HepG2 (cell line): ENCODE results near the gene P2RX7. TPM values are rescaled to one million over a fixed set of nuclear protein-coding genes. Genes with fewer than 3 reads are reported as not detected.

Source experiments
- ATAC-seq: fragments of 200-7000 bp; cut with Tn5 transposase; 3 replicates; pipeline ENCODE4 v1.9.1; 2020; ENCODE audit warnings: mild to moderate bottlenecking, moderate library complexity
- BruUV-seq: library from RNA; stranded (reverse); fragments of 400-500 nt; replicated peaks from 2 replicates; lab custom pipeline; 2021; lab: Mats Ljungman, UMichigan
- CTCF ChIA-PET: fragments of 300-600 bp; formaldehyde crosslinking; extraction: SDS; loops from one replicate; lab custom pipeline; 2021; ENCODE audit warnings: low total read pairs, inconsistent platforms, low intra/inter-chr PET ratio; lab: Yijun Ruan, JAX
- POLR2A ChIA-PET: fragments of 350-600 bp; sonication (Branson Sonifier 250); formaldehyde crosslinking; loops from one replicate; lab custom pipeline; 2020; ENCODE audit warnings: antibody characterized with exemption, inconsistent platforms; lab: Yijun Ruan, JAX
- DNase-seq: peaks from one replicate; pipeline ENCODE4 v3.0.0-alpha.2; 2015; ENCODE audit warnings: low spot score
- FAIRE-seq: peaks from 3 replicates; lab custom pipeline; 2011; peaks lifted over from hg19 to GRCh38; lab: Jason Lieb, UNC
- H2AFZ ChIP-seq: one replicate; pipeline ENCODE4 v1.6.1; 2011; ENCODE audit warnings: low read length, inconsistent platforms
- H3K27ac ChIP-seq: fragments of 300-600 bp; 3 replicates; pipeline ENCODE4 v1.8.0; 2011; ENCODE audit warnings: mixed run types, mild to moderate bottlenecking, mixed read lengths, low read length, inconsistent platforms; ENCODE audit not compliant: insufficient read depth; ENCODE audit errors: extremely low read length
- H3K27me3 ChIP-seq, 2 experiments: fragments of 200-600 bp in 1 of 2; 2 replicates in 1 of 2; 3 replicates in 1 of 2; pipeline versions ENCODE4 v1.6.0 to v1.8.0; 2011; ENCODE audit warnings: low read length in 2 of 2, mild to moderate bottlenecking in 2 of 2, moderate library complexity in 2 of 2, inconsistent platforms in 1 of 2; ENCODE audit not compliant: insufficient read depth in 2 of 2, control insufficient read depth in 1 of 2
- H3K36me3 ChIP-seq, 2 experiments: fragments of 200-600 bp in 1 of 2; replicated peaks in 1 of 2; 2 replicates in 1 of 2; 3 replicates in 1 of 2; pipeline versions ENCODE4 v1.5.1 to v1.8.0; 2011; ENCODE audit warnings: low read length in 2 of 2, inconsistent platforms in 1 of 2; ENCODE audit not compliant: insufficient read depth in 2 of 2, control insufficient read depth in 1 of 2
- H3K4me1 ChIP-seq: 2 replicates; pipeline ENCODE4 v1.5.1; 2012; ENCODE audit warnings: low read length, inconsistent platforms; ENCODE audit not compliant: insufficient read depth
- H3K4me2 ChIP-seq: 2 replicates; pipeline ENCODE4 v1.6.0; 2011; ENCODE audit warnings: low read depth, low read length, inconsistent platforms
- H3K4me3 ChIP-seq, 3 experiments: fragments of 200-600 bp in 1 of 3; sonication (generic), shearing (Covaris generic) in 1 of 3; replicated peaks in 1 of 3; 2 replicates each; pipeline ENCODE4 v1.5.1; 2011 to 2016; ENCODE audit warnings: low read length in 3 of 3, inconsistent platforms in 2 of 3, low read depth in 2 of 3, mild to moderate bottlenecking in 2 of 3, control low read depth in 1 of 3, mixed read lengths in 1 of 3; ENCODE audit not compliant: insufficient read depth in 1 of 3
- H3K79me2 ChIP-seq: one replicate; pipeline ENCODE4 v1.6.1; 2011; ENCODE audit warnings: low read length, inconsistent platforms; ENCODE audit not compliant: insufficient read depth
- H3K9ac ChIP-seq: 2 replicates; pipeline ENCODE4 v1.6.0; 2011; ENCODE audit warnings: mild to moderate bottlenecking, low read depth, low read length, inconsistent platforms; ENCODE audit not compliant: insufficient read depth
- H3K9me3 ChIP-seq: 2 replicates; pipeline ENCODE4 v1.5.1; 2012; ENCODE audit warnings: mild to moderate bottlenecking, low read length
- H4K20me1 ChIP-seq: 2 replicates; pipeline ENCODE4 v1.6.0; 2011; ENCODE audit warnings: inconsistent platforms, mild to moderate bottlenecking, low read length, moderate library complexity; ENCODE audit not compliant: insufficient read depth
- CREM ChIP-seq, 2 experiments: sonication (generic) in 1 of 2; formaldehyde crosslinking in 1 of 2; IDR thresholded peaks; 2 replicates each; pipeline versions ENCODE4 v1.4.0 to v1.6.1; 2016 to 2020; ENCODE audit warnings: antibody characterized with exemption in 1 of 2, mild to moderate bottlenecking in 1 of 2, missing genetic modification reagents in 1 of 2
- ESRRA ChIP-seq: sonication (generic); formaldehyde crosslinking; IDR thresholded peaks from 2 replicates; pipeline ENCODE4 v1.5.1; 2020; ENCODE audit warnings: mild to moderate bottlenecking, low read depth, missing genetic modification reagents
- HMG20B ChIP-seq: conservative IDR thresholded peaks from 2 replicates; pipeline ENCODE4 v1.6.1; 2016; ENCODE audit warnings: missing genetic modification reagents, missing compliant biosample characterization
- HNF4G ChIP-seq, 2 experiments: sonication (generic) in 1 of 2; formaldehyde crosslinking in 1 of 2; IDR thresholded peaks; 2 replicates each; pipeline versions ENCODE4 v1.4.0 to v1.6.1; 2011 to 2020; ENCODE audit warnings: borderline replicate concordance in 2 of 2, low read depth in 2 of 2, mild to moderate bottlenecking in 2 of 2, low read length in 1 of 2, missing genetic modification reagents in 1 of 2, moderate library complexity in 1 of 2
- HNRNPUL1 ChIP-seq: fragments of 200-400 bp; formaldehyde crosslinking; IDR thresholded peaks from 2 replicates; pipeline ENCODE4 v1.6.1; 2017; ENCODE audit warnings: low read depth, mild to moderate bottlenecking, low read length, moderate library complexity
- HOXA9 ChIP-seq: sonication (generic); formaldehyde crosslinking; IDR thresholded peaks from 2 replicates; pipeline ENCODE4 v1.8.1; 2022; ENCODE audit warnings: missing genetic modification reagents, mild to moderate bottlenecking, moderate library complexity, borderline replicate concordance
- RBM22 ChIP-seq: fragments of 200-400 bp; formaldehyde crosslinking; optimal IDR thresholded peaks from 2 replicates; pipeline ENCODE3; 2017; ENCODE audit warnings: mild to moderate bottlenecking, low read length, moderate library complexity
- RCOR2 ChIP-seq: IDR thresholded peaks from 2 replicates; pipeline ENCODE4 v1.6.1; 2016; ENCODE audit warnings: missing biosample characterization, missing genetic modification reagents
- TBX3 ChIP-seq: fragments of 450-650 bp; IDR thresholded peaks from 2 replicates; pipeline ENCODE4 v1.6.1; 2017; ENCODE audit warnings: antibody characterized with exemption, mild to moderate bottlenecking, inconsistent platforms, borderline replicate concordance
- TCF7 ChIP-seq: sonication (generic); IDR thresholded peaks from 2 replicates; pipeline ENCODE4 v1.6.1; 2016; ENCODE audit warnings: antibody characterized with exemption, low read depth
- YEATS4 ChIP-seq: sonication (generic); formaldehyde crosslinking; IDR thresholded peaks from 2 replicates; pipeline ENCODE4 v1.4.0; 2020; ENCODE audit warnings: missing genetic modification reagents, borderline replicate concordance
- ZNF607 ChIP-seq: sonication (generic); formaldehyde crosslinking; IDR thresholded peaks from 2 replicates; pipeline ENCODE4 v1.5.1; 2020; ENCODE audit warnings: missing genetic modification reagents, mild to moderate bottlenecking, borderline replicate concordance
- WGBS: methylation state at CpG from one replicate; pipeline ENCODE4 v1.1.6; 2017; ENCODE audit warnings: low lambda C conversion rate; 5-methylcytosine and 5-hydroxymethylcytosine counted together
- in situ Hi-C: cut with HindIII; loops from 2 replicates; pipeline ENCODE4 v1.10.0; 2017; ENCODE audit warnings: low pct_unique_long_range_greater_than_20kb; ENCODE audit not compliant: extremely low pct_ligation_motif_present
- intact Hi-C: fragments of 100-400 bp; cut with micrococcal nuclease; formaldehyde crosslinking; loops from one replicate; pipeline ENCODE4 v1.10.0; 2022; ENCODE audit not compliant: unreplicated experiment
- polyA plus RNA-seq, 8 experiments: library from polyadenylated mRNA; depleted of rRNA in 3 of 8; stranded (reverse) in 7 of 8; unstranded in 1 of 8; fragments of >200 nt; fragmentation: Illumina TruSeq in 4 of 8; extraction: Trizol in 4 of 8; gene quantifications; 2 replicates each; pipeline versions ENCODE4 v1.2.1 to v1.2.3, GENCODE V29; 2011 to 2016; ENCODE audit warnings: low read depth in 4 of 8, missing spikeins in 1 of 8, mixed read lengths in 1 of 8; ENCODE audit not compliant: insufficient read depth in 1 of 8
- total RNA-seq, 5 experiments: library from RNA; depleted of rRNA; stranded (reverse); fragments of >200 nt; fragmentation: Illumina TruSeq; extraction: Trizol; gene quantifications; 2 replicates each; pipeline ENCODE4 v1.2.3, GENCODE V29; 2016; ENCODE audit warnings: low read depth in 1 of 5
- TF ChIP-seq, protein P1 (sequence below): sonication (generic); formaldehyde crosslinking; IDR thresholded peaks from 2 replicates; pipeline ENCODE4 v1.4.0; 2020; ENCODE audit warnings: missing genetic modification reagents
- TF ChIP-seq, protein P2 (sequence below): sonication (generic); formaldehyde crosslinking; IDR thresholded peaks from 2 replicates; pipeline ENCODE4 v1.5.1; 2020; ENCODE audit warnings: mild to moderate bottlenecking, missing genetic modification reagents, moderate library complexity
- TF ChIP-seq, protein P3 (sequence below): sonication (generic); formaldehyde crosslinking; IDR thresholded peaks from 2 replicates; pipeline ENCODE4 v1.4.0; 2020; ENCODE audit warnings: missing genetic modification reagents, low read depth, mild to moderate bottlenecking, borderline replicate concordance

P2RX7 gene
- total and polyA plus RNA-seq, 2 of the 13 experiments (the other 11 are each of a cell fraction or from before 2014, with no cell fraction given): 0.13 to 0.73 TPM

DNA sequence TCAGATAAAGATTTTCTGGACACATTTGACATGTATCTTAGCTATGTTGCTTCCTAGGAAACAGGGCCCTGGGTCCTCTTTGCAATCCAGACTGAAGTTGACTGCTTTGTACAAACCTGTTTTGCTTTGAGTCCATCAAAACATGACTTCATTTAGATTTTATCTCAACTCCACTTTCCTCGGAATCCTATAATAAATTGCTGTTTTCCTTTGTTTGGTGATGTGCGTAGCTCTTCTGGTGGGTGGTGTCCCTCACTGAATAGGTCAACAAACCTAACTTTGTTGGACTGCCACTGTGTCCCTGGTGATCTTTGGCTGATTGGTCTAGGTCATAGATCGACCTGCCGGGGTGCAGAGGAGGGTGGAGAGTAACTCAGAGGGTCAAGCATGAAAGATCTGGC is 735 bp upstream of the P2RX7 start (continued):
- TF ChIP-seq, protein P1, sequence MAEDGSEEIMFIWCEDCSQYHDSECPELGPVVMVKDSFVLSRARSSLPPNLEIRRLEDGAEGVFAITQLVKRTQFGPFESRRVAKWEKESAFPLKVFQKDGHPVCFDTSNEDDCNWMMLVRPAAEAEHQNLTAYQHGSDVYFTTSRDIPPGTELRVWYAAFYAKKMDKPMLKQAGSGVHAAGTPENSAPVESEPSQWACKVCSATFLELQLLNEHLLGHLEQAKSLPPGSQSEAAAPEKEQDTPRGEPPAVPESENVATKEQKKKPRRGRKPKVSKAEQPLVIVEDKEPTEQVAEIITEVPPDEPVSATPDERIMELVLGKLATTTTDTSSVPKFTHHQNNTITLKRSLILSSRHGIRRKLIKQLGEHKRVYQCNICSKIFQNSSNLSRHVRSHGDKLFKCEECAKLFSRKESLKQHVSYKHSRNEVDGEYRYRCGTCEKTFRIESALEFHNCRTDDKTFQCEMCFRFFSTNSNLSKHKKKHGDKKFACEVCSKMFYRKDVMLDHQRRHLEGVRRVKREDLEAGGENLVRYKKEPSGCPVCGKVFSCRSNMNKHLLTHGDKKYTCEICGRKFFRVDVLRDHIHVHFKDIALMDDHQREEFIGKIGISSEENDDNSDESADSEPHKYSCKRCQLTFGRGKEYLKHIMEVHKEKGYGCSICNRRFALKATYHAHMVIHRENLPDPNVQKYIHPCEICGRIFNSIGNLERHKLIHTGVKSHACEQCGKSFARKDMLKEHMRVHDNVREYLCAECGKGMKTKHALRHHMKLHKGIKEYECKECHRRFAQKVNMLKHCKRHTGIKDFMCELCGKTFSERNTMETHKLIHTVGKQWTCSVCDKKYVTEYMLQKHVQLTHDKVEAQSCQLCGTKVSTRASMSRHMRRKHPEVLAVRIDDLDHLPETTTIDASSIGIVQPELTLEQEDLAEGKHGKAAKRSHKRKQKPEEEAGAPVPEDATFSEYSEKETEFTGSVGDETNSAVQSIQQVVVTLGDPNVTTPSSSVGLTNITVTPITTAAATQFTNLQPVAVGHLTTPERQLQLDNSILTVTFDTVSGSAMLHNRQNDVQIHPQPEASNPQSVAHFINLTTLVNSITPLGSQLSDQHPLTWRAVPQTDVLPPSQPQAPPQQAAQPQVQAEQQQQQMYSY: no peak
- TF ChIP-seq ESRRA (0 out of 2 replicates have a peak, but pooled peaks have one; percentile 42), HOXA9 (no peak), HNF4G (IDR thresholded peaks at IDR 0.05; ENCODE audit: borderline replicate concordance, low read depth, low read length) (0 out of 2 replicates have a peak, but pooled peaks have one; percentile 25), HNF4G (CRISPR knock-in tag; IDR thresholded peaks at IDR 0.05; ENCODE audit: borderline replicate concordance, low read depth) (no peak), RCOR2 (CRISPR knock-in tag) (no peak), RBM22 (no peak), TCF7 (no peak), HMG20B (CRISPR knock-in tag) (no peak)

DNA sequence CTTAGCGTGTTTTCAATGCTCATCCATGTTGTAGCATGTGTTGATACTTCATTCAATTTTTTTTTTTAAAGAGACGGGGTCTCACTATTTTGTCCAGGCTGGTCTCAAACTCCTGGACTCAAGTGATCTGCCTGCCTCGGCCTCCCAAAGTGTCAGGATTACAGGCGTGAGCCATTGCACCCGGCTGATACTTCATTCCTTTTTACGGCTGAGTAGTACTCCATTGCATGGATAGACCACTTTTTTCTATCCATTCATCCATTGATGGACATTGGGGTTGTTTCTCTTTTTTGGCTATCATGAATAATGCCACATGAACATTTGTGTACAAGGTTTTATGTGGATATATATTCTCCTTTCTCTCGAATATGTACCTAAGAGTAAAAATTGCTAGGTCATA is 1.2 kb downstream of the P2RX7 start:
- Histone ChIP-seq H3K9me3 (no peaks in the 10 kb centered on the region), H2AFZ (no peak overlapping the region), H4K20me1 (no peaks in the 10 kb centered on the region), H3K4me3 (no peak overlapping the region), H3K4me1 (peaks cover 47% of the 10 kb centered on the region), H3K36me3 (no peaks in the 10 kb centered on the region), H3K79me2 (no peaks in the 10 kb centered on the region), H3K27ac (no peak overlapping the region), H3K9ac (no peak overlapping the region), H3K4me2 (no peak overlapping the region), H3K27me3 (0 out of 5 replicates have a peak, but pooled peaks cover 0 to 5% of the 10 kb centered on the region in 2 experiments)
- ChIA-PET CTCF (no interaction called here), POLR2A (no interaction called here)
- intact Hi-C loops: no loop called here
- in situ Hi-C loops: no loop called here
- FAIRE-seq (no peak), ATAC-seq (no peak), DNase-seq (no peak)
- no TSS peak for BruUV-seq
- WGBS: 40% methylated on average over 7 of the region's 7 CpGs
- no peak for TF ChIP-seq HNRNPUL1
- TF ChIP-seq ZNF607 (CRISPR knock-in tag): no peak
- TF ChIP-seq, protein P2, sequence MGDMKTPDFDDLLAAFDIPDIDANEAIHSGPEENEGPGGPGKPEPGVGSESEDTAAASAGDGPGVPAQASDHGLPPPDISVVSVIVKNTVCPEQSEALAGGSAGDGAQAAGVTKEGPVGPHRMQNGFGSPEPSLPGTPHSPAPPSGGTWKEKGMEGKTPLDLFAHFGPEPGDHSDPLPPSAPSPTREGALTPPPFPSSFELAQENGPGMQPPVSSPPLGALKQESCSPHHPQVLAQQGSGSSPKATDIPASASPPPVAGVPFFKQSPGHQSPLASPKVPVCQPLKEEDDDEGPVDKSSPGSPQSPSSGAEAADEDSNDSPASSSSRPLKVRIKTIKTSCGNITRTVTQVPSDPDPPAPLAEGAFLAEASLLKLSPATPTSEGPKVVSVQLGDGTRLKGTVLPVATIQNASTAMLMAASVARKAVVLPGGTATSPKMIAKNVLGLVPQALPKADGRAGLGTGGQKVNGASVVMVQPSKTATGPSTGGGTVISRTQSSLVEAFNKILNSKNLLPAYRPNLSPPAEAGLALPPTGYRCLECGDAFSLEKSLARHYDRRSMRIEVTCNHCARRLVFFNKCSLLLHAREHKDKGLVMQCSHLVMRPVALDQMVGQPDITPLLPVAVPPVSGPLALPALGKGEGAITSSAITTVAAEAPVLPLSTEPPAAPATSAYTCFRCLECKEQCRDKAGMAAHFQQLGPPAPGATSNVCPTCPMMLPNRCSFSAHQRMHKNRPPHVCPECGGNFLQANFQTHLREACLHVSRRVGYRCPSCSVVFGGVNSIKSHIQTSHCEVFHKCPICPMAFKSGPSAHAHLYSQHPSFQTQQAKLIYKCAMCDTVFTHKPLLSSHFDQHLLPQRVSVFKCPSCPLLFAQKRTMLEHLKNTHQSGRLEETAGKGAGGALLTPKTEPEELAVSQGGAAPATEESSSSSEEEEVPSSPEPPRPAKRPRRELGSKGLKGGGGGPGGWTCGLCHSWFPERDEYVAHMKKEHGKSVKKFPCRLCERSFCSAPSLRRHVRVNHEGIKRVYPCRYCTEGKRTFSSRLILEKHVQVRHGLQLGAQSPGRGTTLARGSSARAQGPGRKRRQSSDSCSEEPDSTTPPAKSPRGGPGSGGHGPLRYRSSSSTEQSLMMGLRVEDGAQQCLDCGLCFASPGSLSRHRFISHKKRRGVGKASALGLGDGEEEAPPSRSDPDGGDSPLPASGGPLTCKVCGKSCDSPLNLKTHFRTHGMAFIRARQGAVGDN (CRISPR knock-in tag): no peak
- no peak for TF ChIP-seq CREM (IDR thresholded peaks at IDR 0.05)
- no peak for TF ChIP-seq CREM (CRISPR knock-in tag; IDR thresholded peaks at IDR 0.05)
- no peak for TF ChIP-seq TBX3
- TF ChIP-seq YEATS4 (CRISPR knock-in tag): no peak
- TF ChIP-seq, protein P3, sequence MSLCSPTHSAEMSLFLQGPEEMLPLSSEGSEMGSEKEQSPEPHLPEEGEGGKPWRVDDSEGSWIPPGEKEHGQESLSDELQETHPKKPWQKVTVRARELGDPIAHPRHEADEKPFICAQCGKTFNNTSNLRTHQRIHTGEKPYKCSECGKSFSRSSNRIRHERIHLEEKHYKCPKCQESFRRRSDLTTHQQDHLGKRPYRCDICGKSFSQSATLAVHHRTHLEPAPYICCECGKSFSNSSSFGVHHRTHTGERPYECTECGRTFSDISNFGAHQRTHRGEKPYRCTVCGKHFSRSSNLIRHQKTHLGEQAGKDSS (CRISPR knock-in tag): no peak
